ENCODE results near the gene C9.

DNA sequence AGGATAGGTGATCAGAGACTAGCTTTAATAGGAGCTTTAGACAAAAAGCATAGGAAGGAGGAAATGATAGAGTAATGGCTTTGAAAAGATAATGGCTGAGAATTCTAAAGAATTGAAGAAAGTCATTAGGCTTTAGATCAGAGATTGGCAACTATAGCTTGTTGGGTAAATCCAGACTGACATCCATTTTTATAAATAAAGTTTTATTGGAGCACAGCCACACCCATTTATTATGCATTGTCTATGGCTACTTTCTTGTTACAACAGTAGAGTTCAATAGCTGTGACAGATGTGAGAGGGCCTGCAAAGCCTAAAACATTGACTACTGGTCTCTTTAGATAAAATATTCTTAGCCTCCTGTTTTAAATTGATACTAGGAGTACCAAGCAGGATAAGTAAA, 104.2 kb downstream of the C9 start:
- TF ChIP-seq, protein P1, sequence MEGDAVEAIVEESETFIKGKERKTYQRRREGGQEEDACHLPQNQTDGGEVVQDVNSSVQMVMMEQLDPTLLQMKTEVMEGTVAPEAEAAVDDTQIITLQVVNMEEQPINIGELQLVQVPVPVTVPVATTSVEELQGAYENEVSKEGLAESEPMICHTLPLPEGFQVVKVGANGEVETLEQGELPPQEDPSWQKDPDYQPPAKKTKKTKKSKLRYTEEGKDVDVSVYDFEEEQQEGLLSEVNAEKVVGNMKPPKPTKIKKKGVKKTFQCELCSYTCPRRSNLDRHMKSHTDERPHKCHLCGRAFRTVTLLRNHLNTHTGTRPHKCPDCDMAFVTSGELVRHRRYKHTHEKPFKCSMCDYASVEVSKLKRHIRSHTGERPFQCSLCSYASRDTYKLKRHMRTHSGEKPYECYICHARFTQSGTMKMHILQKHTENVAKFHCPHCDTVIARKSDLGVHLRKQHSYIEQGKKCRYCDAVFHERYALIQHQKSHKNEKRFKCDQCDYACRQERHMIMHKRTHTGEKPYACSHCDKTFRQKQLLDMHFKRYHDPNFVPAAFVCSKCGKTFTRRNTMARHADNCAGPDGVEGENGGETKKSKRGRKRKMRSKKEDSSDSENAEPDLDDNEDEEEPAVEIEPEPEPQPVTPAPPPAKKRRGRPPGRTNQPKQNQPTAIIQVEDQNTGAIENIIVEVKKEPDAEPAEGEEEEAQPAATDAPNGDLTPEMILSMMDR (optimal IDR thresholded peaks at IDR 0.05 in 1 of 3, IDR thresholded peaks at IDR 0.05 in 1 of 3, conservative IDR thresholded peaks at IDR 0.05 in 1 of 3; ENCODE audit: extremely low read depth in 1 of 3, insufficient read depth in 2 of 3, low read length in 3 of 3): no peak
- no peak for TF ChIP-seq EZH2 (IDR thresholded peaks at IDR 0.05; ENCODE audit: low read length)
